ENCODE results near the gene SGMS1.

SGMS1 gene

DNA sequence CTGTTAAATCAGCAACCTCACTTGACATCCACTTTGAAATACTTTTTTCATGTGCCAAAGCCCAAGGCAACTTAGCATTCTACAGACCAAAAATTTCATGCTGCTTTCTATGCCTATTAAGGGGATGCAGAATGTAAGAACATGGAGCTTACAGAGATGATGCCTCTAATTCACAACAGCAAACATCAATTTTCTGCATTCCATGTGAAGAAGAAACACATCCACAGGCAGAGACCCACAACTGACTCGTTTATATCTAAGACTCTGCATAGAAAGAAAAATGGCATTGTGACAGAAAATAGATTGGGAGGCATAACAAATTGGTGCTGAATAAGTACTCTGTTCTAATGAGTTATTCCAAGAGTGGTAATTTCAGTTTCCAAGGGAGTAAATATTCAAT lies 107.6 kb downstream of the SGMS1 start:
- no peak for DNase-seq (ENCODE audit: low read depth)
- H3K4me3 ChIP-seq (ENCODE audit: control insufficient read depth, low read depth, low read length): no peak overlapping the region
- TF ChIP-seq, protein P1, sequence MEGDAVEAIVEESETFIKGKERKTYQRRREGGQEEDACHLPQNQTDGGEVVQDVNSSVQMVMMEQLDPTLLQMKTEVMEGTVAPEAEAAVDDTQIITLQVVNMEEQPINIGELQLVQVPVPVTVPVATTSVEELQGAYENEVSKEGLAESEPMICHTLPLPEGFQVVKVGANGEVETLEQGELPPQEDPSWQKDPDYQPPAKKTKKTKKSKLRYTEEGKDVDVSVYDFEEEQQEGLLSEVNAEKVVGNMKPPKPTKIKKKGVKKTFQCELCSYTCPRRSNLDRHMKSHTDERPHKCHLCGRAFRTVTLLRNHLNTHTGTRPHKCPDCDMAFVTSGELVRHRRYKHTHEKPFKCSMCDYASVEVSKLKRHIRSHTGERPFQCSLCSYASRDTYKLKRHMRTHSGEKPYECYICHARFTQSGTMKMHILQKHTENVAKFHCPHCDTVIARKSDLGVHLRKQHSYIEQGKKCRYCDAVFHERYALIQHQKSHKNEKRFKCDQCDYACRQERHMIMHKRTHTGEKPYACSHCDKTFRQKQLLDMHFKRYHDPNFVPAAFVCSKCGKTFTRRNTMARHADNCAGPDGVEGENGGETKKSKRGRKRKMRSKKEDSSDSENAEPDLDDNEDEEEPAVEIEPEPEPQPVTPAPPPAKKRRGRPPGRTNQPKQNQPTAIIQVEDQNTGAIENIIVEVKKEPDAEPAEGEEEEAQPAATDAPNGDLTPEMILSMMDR (conservative IDR thresholded peaks at IDR 0.05; ENCODE audit: control insufficient read depth, insufficient read depth, low read depth, low read length): no peak

DNA sequence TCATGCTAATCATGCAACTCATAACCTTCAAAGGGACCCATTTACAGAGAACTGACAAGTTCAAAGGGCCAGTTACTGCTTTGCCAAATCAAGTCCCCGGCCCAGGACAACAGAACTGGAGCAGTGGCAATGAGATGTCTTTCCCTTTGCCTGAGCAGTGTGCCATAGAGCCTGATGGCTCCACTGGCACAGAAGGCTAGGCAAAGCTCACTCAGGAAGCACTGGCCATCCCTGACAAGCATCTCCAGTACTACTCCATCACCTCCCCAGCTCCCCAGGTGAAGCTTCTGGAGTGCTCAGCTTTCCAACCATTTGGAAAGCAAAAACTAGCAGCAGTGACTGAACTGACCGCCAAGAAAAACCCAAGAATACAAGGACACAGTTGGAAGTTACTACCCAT lies 108.3 kb downstream of the SGMS1 start:
- DNase-seq (ENCODE audit: low read depth): no peak
- TF ChIP-seq, protein P1 (conservative IDR thresholded peaks at IDR 0.05; ENCODE audit: control insufficient read depth, insufficient read depth, low read depth, low read length): no peak
- no peak overlapping the region for H3K4me3 ChIP-seq (ENCODE audit: control insufficient read depth, low read depth, low read length)

DNA sequence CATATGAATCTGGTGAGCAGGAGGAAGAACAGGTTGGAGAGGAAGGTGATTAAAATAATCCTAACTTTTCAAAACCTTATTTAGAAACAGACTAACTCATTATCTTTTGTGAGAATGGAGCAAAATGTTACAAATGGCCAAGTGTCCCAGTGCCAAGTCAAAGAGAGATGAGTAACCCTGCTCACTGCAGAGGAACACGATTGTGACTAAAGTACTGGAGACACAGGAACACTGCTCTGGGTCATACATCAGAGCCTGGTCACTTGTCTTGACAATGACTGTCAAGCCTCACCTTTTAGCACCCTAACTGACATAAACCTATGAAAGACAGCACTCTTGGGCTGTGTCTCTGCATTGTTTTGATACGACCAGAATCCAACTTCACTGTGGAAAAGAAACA lies 108.8 kb downstream of the SGMS1 start:
- no peak for DNase-seq (ENCODE audit: low read depth)
- no peak overlapping the region for H3K4me3 ChIP-seq (ENCODE audit: control insufficient read depth, low read depth, low read length)
- TF ChIP-seq, protein P1 (conservative IDR thresholded peaks at IDR 0.05; ENCODE audit: control insufficient read depth, insufficient read depth, low read depth, low read length): no peak

DNA sequence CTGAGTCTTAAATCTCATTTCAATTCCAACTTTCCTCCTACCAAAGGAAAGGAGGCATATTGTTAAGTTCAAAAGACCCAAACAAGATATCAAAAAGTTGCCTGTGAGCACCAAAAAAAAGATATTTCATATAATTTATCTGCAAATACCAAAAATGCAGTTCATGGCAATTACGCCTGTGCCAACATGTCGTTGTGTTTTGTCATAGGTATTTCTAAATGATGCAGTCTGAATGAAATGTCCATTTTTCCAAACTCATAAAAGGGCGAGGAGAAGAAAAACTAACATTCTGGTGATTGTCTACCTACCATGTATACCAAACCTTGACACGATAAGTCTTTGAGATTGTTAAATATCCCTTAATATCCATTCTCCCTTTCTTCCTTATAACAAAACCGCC lies 109.8 kb downstream of the SGMS1 start:
- no peak for DNase-seq (ENCODE audit: low read depth)
- no peak overlapping the region for H3K4me3 ChIP-seq (ENCODE audit: control insufficient read depth, low read depth, low read length)
- TF ChIP-seq, protein P1 (conservative IDR thresholded peaks at IDR 0.05; ENCODE audit: control insufficient read depth, insufficient read depth, low read depth, low read length): no peak

DNA sequence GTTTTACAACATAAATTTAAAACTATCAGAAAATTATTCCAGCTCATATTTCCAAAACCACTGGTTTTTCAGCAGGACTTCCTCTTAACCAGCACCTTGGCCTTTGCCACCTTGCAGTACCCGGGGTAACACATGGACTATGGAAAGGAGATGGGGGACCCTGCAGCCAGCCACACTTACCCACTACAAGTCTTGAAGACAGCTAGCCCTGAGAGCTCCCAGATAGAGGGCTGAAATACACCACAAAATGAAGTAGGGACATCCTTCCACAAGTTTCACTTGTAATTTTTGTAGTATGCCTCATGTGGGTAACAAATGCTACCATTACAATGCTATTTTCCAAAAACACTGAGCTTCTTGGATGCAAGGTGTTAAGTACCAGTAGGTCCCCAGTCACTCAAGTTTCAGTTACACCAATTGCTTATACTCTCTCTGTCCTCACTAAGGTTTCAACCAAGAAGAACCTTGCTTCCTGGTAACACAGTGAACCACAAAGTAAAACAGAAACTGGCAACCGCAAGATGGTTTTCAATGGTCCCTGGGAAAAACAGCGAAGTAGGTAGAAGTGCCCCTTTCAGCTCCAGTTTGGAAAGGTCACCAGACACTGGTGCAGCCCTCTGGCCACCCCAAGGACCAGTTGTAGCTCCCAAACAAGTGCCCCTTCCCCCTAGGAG lies 110.9 kb downstream of the SGMS1 start:
- no peak overlapping the region for H3K4me3 ChIP-seq (ENCODE audit: control insufficient read depth, low read depth, low read length)
- no peak for DNase-seq (ENCODE audit: low read depth)
- TF ChIP-seq, protein P1 (conservative IDR thresholded peaks at IDR 0.05; ENCODE audit: control insufficient read depth, insufficient read depth, low read depth, low read length): no peak

DNA sequence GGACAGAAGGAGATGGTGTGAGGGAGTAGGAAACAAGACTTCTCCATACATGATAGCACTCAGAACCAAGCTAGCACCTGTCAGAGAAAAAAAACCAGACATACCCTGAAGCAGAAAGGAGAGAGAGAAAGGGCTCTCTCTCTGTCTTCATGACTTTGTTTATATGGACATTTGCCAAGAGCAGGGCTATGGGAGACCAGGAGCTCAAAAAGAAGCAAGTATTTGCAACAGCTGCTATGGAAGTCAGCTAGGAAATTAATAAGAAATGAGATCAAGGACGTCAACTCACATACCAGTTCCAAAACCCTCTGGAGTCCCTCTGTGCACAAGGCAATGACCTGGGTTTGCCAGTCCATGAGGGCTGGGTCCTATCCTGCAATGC lies 111.6 kb downstream of the SGMS1 start:
- TF ChIP-seq, protein P1 (conservative IDR thresholded peaks at IDR 0.05; ENCODE audit: control insufficient read depth, insufficient read depth, low read depth, low read length): no peak
- no peak overlapping the region for H3K4me3 ChIP-seq (ENCODE audit: control insufficient read depth, low read depth, low read length)
- no peak for DNase-seq (ENCODE audit: low read depth)

Measured in fibroblast of mammary gland (primary cell).